Caco-2 (cell line): Measurements from ENCODE around the gene MAP3K13. TPM values are rescaled to one million over a fixed set of nuclear protein-coding genes. Genes with fewer than 3 reads are reported as not detected.

Experiments
- BruUV-seq: library from RNA; stranded (reverse); fragments of 400-500 nt; replicated peaks from 2 replicates; lab custom pipeline; 2021; lab: Mats Ljungman, UMichigan
- CTCF ChIA-PET: fragments of 300-600 bp; sonication (Branson Sonifier 250); formaldehyde crosslinking; loops from one replicate; lab custom pipeline; 2022; ENCODE audit warnings: antibody characterized with exemption; lab: Charles Lee
- POLR2A ChIA-PET: fragments of 300-600 bp; sonication (Branson Sonifier 250); formaldehyde crosslinking; loops from one replicate; lab custom pipeline; 2022; ENCODE audit warnings: antibody characterized with exemption; lab: Charles Lee
- DNase-seq, 2 experiments: peaks; one replicate each; pipeline versions ENCODE4 v3.0.0 to v3.0.0-alpha.2; 2020 to 2022
- H3K27me3 ChIP-seq: replicated peaks from 2 replicates; pipeline ENCODE4 v1.6.0; 2011; ENCODE audit warnings: low read length; ENCODE audit not compliant: control insufficient read depth, insufficient read depth
- H3K36me3 ChIP-seq: 2 replicates; pipeline ENCODE4 v1.5.1; 2011; ENCODE audit warnings: low read length; ENCODE audit not compliant: control insufficient read depth, insufficient read depth
- H3K4me1 ChIP-seq: fragments of 250-450 bp; sonication (Bioruptor Pico); 2 replicates; pipeline ENCODE4 v1.5.1; 2020; ENCODE audit warnings: mild to moderate bottlenecking
- H3K4me3 ChIP-seq: 2 replicates; pipeline ENCODE4 v1.5.1; 2011; ENCODE audit warnings: low read depth, mild to moderate bottlenecking, control low read depth, low read length
- H3K9me3 ChIP-seq: fragments of 250-450 bp; sonication (Bioruptor Pico); 2 replicates; pipeline ENCODE4 v1.5.1; 2020; ENCODE audit warnings: mild to moderate bottlenecking, moderate library complexity
- H3K27ac Mint-ChIP-seq: one replicate; pipeline ENCODE4 v1.8.0; 2022; ENCODE audit warnings: mixed read lengths; ENCODE audit not compliant: unreplicated experiment
- H3K27me3 Mint-ChIP-seq: one replicate; pipeline ENCODE4 v1.8.0; 2022; ENCODE audit warnings: mixed read lengths; ENCODE audit not compliant: insufficient read depth, unreplicated experiment
- H3K36me3 Mint-ChIP-seq: one replicate; pipeline ENCODE4 v1.8.0; 2022; ENCODE audit warnings: mild to moderate bottlenecking, mixed read lengths; ENCODE audit not compliant: insufficient read depth, unreplicated experiment
- H3K4me1 Mint-ChIP-seq: one replicate; pipeline ENCODE4 v1.8.0; 2022; ENCODE audit warnings: low read depth, mixed read lengths; ENCODE audit not compliant: unreplicated experiment
- H3K4me3 Mint-ChIP-seq: one replicate; pipeline ENCODE4 v1.8.0; 2022; ENCODE audit warnings: mild to moderate bottlenecking, moderate library complexity, mixed read lengths; ENCODE audit not compliant: unreplicated experiment
- H3K9me3 Mint-ChIP-seq: one replicate; pipeline ENCODE4 v1.8.0; 2022; ENCODE audit warnings: mixed read lengths; ENCODE audit not compliant: unreplicated experiment
- CTCF ChIP-seq, 2 experiments: fragments of 200-600 bp in 1 of 2; IDR thresholded peaks; 1 replicate in 1 of 2; 2 replicates in 1 of 2; pipeline versions ENCODE4 v1.5.1 to v1.8.0; 2011 to 2022; ENCODE audit warnings: antibody characterized with exemption in 1 of 2, control low read depth in 1 of 2, inconsistent platforms in 1 of 2, low read depth in 1 of 2, low read length in 1 of 2, mild to moderate bottlenecking in 1 of 2, moderate library complexity in 1 of 2; ENCODE audit not compliant: insufficient read depth in 1 of 2, severe bottlenecking in 1 of 2, unreplicated experiment in 1 of 2
- intact Hi-C: fragments of 100-400 bp; cut with micrococcal nuclease; formaldehyde crosslinking; loops from one replicate; pipeline ENCODE4 v1.10.0; 2022; ENCODE audit not compliant: unreplicated experiment
- total RNA-seq: library from RNA; stranded (reverse); gene quantifications from 2 replicates; pipeline ENCODE4 v1.2.3, GENCODE V29; 2022

MAP3K13 gene
- total RNA-seq, 1 experiment from 2014 or later = 20.1 TPM

DNA sequence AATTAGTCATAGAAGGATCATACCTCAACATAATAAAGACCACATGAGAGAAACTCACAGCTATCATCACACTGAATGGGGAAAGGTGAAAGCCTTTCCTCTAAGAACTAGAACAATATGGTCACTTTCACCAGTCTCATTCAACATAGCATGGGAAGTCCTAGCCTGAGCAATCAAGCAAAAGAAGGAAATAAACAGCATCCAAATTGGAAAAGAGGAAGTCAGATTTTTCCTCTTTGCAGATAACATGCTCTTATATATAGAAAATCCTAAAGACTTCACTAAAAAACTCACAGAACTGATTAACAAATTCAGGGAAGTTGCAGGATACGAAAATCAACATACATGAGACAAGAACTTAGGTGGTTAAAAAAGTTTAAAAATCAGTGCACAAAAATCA lies 24.7 kb downstream of the MAP3K13 start:
- intact Hi-C loops = no loop called here
- ChIA-PET POLR2A (no interaction called here), CTCF (no interaction called here)
- peaks cover 5% of the 10 kb centered on the region for H3K36me3 Mint-ChIP-seq
- H3K4me3 ChIP-seq = no peak overlapping the region
- TF ChIP-seq CTCF (IDR thresholded peaks at IDR 0.05; ENCODE audit: insufficient read depth in 1 of 2, low read depth in 1 of 2, low read length in 1 of 2, severe bottlenecking in 1 of 2, unreplicated experiment in 1 of 2) = no peak
- peaks cover 10% of the 10 kb centered on the region for H3K9me3 Mint-ChIP-seq
- DNase-seq = no peak
- no peaks in the 10 kb centered on the region for H3K9me3 ChIP-seq
- H3K27me3 ChIP-seq = no peaks in the 10 kb centered on the region
- no peaks in the 10 kb centered on the region for H3K4me1 Mint-ChIP-seq
- H3K36me3 ChIP-seq = no peaks in the 10 kb centered on the region
- H3K4me3 Mint-ChIP-seq = no peak overlapping the region
- no peak overlapping the region for H3K27ac Mint-ChIP-seq
- H3K4me1 ChIP-seq = no peaks in the 10 kb centered on the region
- no TSS peak for BruUV-seq
- no peaks in the 10 kb centered on the region for H3K27me3 Mint-ChIP-seq

- ChIA-PET CTCF (no interaction called here), POLR2A (no interaction called here)
- Histone ChIP-seq H3K4me1 (no peaks in the 10 kb centered on the region), H3K27me3 (no peaks in the 10 kb centered on the region), H3K9me3 (no peaks in the 10 kb centered on the region), H3K4me3 (no peak overlapping the region), H3K36me3 (no peaks in the 10 kb centered on the region)
- H3K9me3 Mint-ChIP-seq = no peaks in the 10 kb centered on the region
- no peak for TF ChIP-seq CTCF (IDR thresholded peaks at IDR 0.05; ENCODE audit: insufficient read depth in 1 of 2, low read depth in 1 of 2, low read length in 1 of 2, severe bottlenecking in 1 of 2, unreplicated experiment in 1 of 2)
- intact Hi-C loops = no loop called here
- H3K36me3 Mint-ChIP-seq = peaks cover 5% of the 10 kb centered on the region
- H3K27me3 Mint-ChIP-seq = no peaks in the 10 kb centered on the region
- BruUV-seq = no TSS peak
- H3K4me1 Mint-ChIP-seq = no peaks in the 10 kb centered on the region
- DNase-seq = no peak
- no peak overlapping the region for H3K4me3 Mint-ChIP-seq
- H3K27ac Mint-ChIP-seq = no peak overlapping the region
Observed at GRCh38 chr3:185393055-185393454, 30.1 kb downstream of the MAP3K13 start.

DNA sequence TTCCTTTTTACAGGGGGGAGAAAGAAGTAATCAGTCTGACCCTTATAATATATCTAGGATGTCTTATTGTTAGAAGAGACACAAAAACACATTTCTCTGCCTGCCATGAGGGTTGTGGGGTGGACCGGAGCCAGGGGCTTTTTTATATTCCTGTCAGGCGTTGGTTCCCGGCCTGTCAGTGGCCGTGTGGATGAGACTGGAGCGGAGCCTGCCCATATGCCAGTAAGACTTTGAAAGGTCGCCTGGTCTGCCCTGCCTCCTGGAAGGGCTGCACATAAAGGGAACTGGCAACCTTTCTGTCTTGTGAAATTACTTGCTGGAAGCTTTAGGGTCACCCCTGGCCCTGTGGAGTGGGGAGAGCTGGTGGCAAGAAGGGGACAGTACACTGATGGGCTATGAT lies 34.7 kb downstream of the MAP3K13 start:
- DNase-seq = no peak
- no peak for TF ChIP-seq CTCF (IDR thresholded peaks at IDR 0.05; ENCODE audit: insufficient read depth in 1 of 2, low read depth in 1 of 2, low read length in 1 of 2, severe bottlenecking in 1 of 2, unreplicated experiment in 1 of 2)
- H3K27me3 ChIP-seq = no peaks in the 10 kb centered on the region
- no peaks in the 10 kb centered on the region for H3K4me1 ChIP-seq
- no peak overlapping the region for H3K4me3 Mint-ChIP-seq
- no peaks in the 10 kb centered on the region for H3K4me1 Mint-ChIP-seq
- ChIA-PET POLR2A (no interaction called here), CTCF (no interaction called here)
- no peak overlapping the region for H3K27ac Mint-ChIP-seq
- no peaks in the 10 kb centered on the region for H3K9me3 Mint-ChIP-seq
- H3K9me3 ChIP-seq = no peaks in the 10 kb centered on the region
- H3K36me3 ChIP-seq = no peaks in the 10 kb centered on the region
- BruUV-seq = no TSS peak
- intact Hi-C loops = no loop called here
- H3K36me3 Mint-ChIP-seq = no peaks in the 10 kb centered on the region
- no peaks in the 10 kb centered on the region for H3K27me3 Mint-ChIP-seq
- H3K4me3 ChIP-seq = no peak overlapping the region
